Effector memory CD8-positive, alpha-beta T cell (primary cell): Measurements from ENCODE around the gene NOC4L.

Experiments used
- ATAC-seq: fragments of 150-1000 bp; cut with Tn5 transposase; replicated peaks from 2 replicates; pipeline ENCODE4 v1.10.0; 2021; ENCODE audit warnings: mild to moderate bottlenecking, moderate library complexity
- DNase-seq, 3 experiments: peaks; one replicate each; pipeline ENCODE4 v3.0.0; 2021
- H3K27ac Mint-ChIP-seq, 2 donors: one replicate each; pipeline ENCODE4 v1.8.0; 2022; ENCODE audit warnings: mild to moderate bottlenecking in 2 of 2, mixed read lengths in 2 of 2, moderate library complexity in 2 of 2
- H3K27me3 Mint-ChIP-seq, 2 donors: one replicate each; pipeline ENCODE4 v1.8.0; 2022; ENCODE audit warnings: mixed read lengths in 2 of 2
- H3K36me3 Mint-ChIP-seq: one replicate; pipeline ENCODE4 v1.8.0; 2022; ENCODE audit warnings: mild to moderate bottlenecking, moderate library complexity, mixed read lengths; ENCODE audit not compliant: insufficient read depth
- H3K4me1 Mint-ChIP-seq, 2 donors: one replicate each; pipeline ENCODE4 v1.8.0; 2022; ENCODE audit warnings: low read depth in 2 of 2, mixed read lengths in 2 of 2
- H3K4me3 Mint-ChIP-seq, 2 donors: one replicate each; pipeline ENCODE4 v1.8.0; 2022; ENCODE audit warnings: mild to moderate bottlenecking in 2 of 2, mixed read lengths in 2 of 2, moderate library complexity in 2 of 2
- H3K9me3 Mint-ChIP-seq, 2 donors: one replicate each; pipeline ENCODE4 v1.8.0; 2022; ENCODE audit warnings: mixed read lengths in 2 of 2

The NOC4L gene

DNA sequence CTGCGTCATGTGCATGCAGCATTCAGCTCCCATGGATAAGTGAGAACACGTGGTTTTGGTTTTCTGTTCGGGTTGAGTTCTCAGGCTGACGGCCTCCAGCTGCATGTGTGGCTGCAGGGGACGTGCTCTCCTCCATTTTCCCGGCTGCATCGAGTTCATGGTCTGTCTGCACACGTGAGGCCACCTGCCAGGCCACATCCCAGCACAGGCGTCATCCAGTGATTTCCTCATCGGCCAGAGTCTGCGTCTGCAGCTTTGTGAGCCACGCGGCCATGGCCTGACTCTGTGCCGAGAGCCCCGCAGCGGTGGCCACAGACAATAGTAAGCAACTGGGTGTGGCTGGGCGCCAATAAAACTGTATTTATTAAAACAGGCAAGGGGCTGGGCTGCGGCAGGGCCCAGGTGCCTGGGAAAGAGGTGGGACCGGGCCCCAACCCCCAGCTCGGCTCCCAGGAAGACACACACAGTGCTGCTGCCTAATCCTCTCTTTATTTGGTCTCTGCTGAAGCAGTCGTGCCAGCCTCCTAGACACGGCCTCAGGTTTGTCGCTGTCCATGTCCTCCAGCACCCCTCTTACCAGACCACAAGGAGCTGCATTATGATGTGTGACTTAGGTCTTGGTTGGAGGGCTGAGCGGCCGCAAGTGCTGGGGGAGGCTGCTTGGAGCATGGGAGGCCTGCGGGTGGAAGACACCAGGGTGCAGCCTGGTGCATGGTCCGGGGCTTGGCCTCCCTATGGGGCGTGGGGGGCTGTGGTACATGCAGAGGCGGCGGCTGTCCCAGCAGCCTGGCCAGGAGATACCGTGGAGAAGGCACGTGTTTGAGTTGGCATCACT, 52.0 kb downstream of the NOC4L start:
- no peak for DNase-seq
- no peak for ATAC-seq
- Mint-ChIP-seq H3K27me3 (peaks cover 0 to 10% of the 10 kb centered on the region in 2 donors), H3K4me3 (no peak overlapping the region), H3K36me3 (peaks cover 3% of the 10 kb centered on the region), H3K27ac (no peak overlapping the region), H3K9me3 (peaks cover 5 to 11% of the 10 kb centered on the region in 2 donors), H3K4me1 (peaks cover 2 to 3% of the 10 kb centered on the region in 2 donors)

DNA sequence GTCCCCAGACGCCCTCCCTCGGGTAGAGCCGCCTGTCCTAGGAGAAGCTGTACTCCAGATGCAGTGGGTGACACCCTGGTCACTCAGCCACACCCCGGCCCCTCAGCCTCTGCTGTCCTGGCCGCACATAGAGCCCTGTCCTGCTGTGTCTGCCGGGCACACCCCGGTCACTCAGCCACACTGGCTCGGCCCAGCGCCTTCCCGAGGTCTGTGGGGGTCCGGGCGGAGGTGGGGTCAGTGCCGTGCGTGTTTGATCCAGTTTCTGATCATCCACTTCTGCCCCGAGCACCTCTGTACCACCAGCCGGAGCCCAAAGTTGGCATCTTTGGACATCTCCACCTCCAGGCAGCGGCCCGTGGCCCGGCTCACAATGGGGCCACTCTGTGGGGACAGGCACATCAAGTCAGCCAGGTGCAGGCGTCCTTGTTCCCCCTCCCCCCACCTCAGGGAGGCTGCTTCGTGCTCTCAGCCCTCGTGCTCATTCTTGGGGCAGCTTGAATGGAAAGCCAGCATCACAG, 52.7 kb downstream of the NOC4L start:
- no peak for ATAC-seq
- Mint-ChIP-seq H3K9me3 (peaks cover 5 to 11% of the 10 kb centered on the region in 2 donors), H3K36me3 (peaks cover 3% of the 10 kb centered on the region), H3K27me3 (peaks cover 0 to 13% of the 10 kb centered on the region in 2 donors), H3K27ac (no peak overlapping the region), H3K4me1 (peaks cover 2 to 3% of the 10 kb centered on the region in 2 donors), H3K4me3 (no peak overlapping the region)
- DNase-seq = no peak

DNA sequence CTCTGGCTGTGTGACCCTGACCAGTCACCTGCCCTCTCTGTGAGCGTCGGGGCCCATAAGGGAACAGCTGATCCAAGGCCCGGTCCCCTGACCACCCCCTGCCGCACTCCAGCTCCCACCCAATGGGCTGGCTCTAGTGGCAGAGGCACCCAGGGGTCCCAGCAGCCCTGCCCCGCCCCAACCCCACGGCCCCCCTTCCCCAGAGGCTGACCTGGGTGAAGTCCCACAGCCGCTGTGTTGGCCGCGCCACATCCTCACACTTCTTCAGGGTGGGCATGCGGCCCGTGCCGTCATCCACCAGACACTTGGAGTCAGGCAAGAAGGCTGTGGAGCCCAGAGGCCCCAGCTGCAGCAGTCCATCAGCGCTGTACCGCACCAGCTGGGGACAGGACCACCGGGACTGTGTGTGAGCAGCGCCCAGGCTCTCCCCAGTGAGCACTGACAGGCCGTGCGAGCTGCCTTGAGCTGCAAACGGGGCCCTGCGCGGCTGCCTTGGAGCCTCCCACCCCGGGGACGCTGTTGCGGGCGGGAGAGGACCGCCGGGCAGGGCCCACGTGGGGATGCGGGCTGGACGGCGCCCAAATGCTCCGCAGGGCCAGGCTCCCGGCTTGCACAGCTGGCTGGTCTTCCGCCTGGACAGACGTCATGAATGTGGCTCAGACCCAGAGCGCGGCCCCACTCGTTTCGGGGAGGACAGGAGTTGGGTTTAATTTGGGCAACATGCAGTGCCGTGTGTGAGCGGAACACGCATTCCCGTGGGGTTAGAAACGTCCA, 53.5 kb downstream of the NOC4L start:
- no peak overlapping the region for H3K27ac Mint-ChIP-seq
- H3K27me3 Mint-ChIP-seq = peaks cover 0 to 21% of the 10 kb centered on the region in 2 donors

DNA sequence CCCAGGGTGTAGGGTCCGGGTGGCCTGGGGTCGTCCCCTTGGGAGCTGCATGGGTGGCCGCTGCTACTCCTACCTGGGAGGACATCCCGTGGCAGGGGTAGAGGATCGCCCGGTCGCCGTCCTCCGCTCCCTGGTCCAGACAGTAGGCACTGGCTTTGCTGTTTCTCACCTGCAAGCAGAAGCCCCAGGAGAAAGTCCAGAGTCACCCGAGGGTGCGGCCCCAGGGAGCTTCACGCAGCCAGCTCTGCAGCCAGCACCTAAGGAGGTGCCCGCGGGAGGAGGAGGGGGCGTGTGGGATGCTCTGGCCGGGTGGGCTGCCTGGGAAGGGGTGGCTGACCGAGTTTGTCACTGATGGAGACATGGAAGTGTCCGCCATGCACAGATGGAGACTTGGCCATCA, 54.8 kb downstream of the NOC4L start:
- H3K4me3 Mint-ChIP-seq = no peak overlapping the region
- H3K27me3 Mint-ChIP-seq = peaks cover 4 to 28% of the 10 kb centered on the region in 2 donors
- no peak overlapping the region for H3K27ac Mint-ChIP-seq
- H3K36me3 Mint-ChIP-seq = peaks cover 1% of the 10 kb centered on the region
- H3K9me3 Mint-ChIP-seq = peaks cover 1 to 2% of the 10 kb centered on the region in 2 donors
- ATAC-seq (no peak), DNase-seq (no peak)
- peaks cover 0 to under 1% of the 10 kb centered on the region in 2 donors for H3K4me1 Mint-ChIP-seq

More for the DNA sequence above, 53.5 kb downstream of the NOC4L start:
- no peak overlapping the region for H3K4me3 Mint-ChIP-seq
- DNase-seq (no peak), ATAC-seq (no peak)
- peaks cover 5 to 11% of the 10 kb centered on the region in 2 donors for H3K9me3 Mint-ChIP-seq
- peaks cover 2 to 3% of the 10 kb centered on the region in 2 donors for H3K4me1 Mint-ChIP-seq
- peaks cover 3% of the 10 kb centered on the region for H3K36me3 Mint-ChIP-seq

DNA sequence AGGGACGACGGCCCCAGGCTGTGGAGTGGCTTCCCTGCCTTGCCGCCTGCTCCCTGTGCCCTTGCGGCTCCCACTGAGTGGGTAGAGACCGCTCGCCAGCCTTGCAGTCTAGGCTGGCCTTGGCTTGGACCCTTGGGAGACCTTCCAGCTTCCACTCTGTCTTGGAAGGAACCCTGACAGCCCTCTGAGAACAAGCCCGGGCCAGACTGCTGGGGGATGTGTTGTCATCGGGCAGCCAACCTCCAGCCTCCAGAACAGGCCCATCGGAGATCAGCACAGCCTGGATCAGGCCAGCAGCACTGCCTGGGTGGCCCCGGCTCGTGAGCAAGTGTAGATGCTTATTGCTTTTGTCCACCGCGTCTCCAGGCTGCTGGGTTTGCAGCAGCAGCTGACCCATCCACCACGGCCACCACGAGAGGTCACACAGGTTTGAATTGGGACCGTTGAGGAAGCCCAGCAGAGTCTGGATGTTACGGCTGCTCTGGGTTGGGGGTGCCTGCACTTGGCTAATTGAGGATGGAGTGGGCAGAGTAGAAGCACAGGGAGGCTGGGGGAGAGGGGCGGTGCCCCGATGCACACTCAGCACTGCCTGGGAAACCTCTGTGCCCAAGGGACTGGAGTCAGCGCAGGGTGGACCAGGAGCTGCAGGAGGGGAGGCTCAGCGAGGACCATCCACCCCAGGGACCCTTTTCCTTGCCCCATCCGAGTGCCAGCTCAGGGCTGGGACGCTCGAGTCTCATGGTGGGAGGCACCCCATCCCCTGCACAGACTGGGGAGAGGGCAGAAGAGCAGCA, 55.5 kb downstream of the NOC4L start:
- H3K27me3 Mint-ChIP-seq = peaks cover 10 to 34% of the 10 kb centered on the region in 2 donors
- no peak for ATAC-seq
- DNase-seq = no peak
- H3K36me3 Mint-ChIP-seq = peaks cover 3% of the 10 kb centered on the region
- no peak overlapping the region for H3K4me3 Mint-ChIP-seq
- no peaks in the 10 kb centered on the region for H3K9me3 Mint-ChIP-seq
- H3K27ac Mint-ChIP-seq = no peak overlapping the region
- H3K4me1 Mint-ChIP-seq = peaks cover 0 to 3% of the 10 kb centered on the region in 2 donors

DNA sequence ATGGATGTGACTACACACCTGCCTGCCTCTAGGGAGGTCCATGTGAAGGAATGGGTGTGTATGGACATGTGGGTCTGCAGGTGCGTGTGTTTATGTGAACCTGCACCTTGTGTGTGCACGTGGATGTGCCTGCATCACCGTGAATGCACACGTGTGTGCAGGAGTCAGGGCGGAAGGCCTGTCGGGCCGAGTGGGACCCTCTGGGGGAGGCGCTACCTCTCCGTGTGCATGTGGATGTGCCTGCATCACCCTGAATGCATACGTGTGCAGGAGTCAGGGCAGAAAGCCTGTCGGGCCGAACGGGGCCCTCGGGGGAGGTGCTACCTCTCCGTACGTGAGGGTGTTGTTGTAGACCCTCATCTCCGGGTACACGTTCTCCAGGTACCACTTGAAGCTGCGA, 56.5 kb downstream of the NOC4L start:
- Mint-ChIP-seq H3K36me3 (peaks cover 3% of the 10 kb centered on the region), H3K27ac (no peak overlapping the region)

DNA sequence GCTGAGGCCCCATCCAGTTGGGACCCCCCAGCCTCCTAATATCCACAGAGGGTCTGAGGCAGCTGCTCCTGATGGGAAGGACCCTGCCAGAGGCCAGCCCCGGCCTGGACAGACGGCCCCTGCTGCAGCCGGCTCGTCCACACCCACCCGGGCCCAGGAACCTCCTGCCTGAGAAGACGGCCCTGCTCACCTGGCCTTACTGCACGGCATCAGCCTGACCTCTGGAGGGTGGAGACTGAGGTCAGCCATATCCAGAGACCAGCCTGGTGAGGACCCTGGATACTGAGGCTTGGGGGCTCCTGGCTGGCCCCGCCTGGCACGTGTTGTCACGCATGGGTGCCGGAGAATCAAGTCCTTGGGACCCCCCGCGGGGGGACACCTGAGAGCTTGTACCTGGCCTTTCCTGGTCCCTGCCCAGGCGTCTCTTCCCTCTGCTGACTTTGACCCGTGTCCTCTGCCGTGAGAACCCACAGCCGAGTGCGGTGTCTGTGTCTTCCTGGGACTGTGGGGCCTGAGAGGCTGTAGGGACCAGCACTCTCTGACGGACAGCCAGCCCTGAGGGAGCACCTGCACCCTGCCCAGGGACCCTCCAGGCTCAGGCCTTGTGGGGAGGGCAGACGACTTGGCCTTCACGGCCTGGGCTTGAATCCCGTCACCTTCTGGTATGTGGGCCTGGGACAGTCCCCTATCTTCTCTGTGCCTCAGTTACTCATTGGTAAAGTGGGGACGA, 57.3 kb downstream of the NOC4L start:
- ATAC-seq = no peak
- DNase-seq = no peak
- H3K4me1 Mint-ChIP-seq = peaks cover 0 to 3% of the 10 kb centered on the region in 2 donors
- peaks cover 3% of the 10 kb centered on the region for H3K36me3 Mint-ChIP-seq
- H3K27ac Mint-ChIP-seq = no peak overlapping the region
- H3K27me3 Mint-ChIP-seq = peaks cover 24 to 52% of the 10 kb centered on the region in 2 donors
- H3K9me3 Mint-ChIP-seq = no peaks in the 10 kb centered on the region
- no peak overlapping the region for H3K4me3 Mint-ChIP-seq

More for the DNA sequence above, 56.5 kb downstream of the NOC4L start:
- ATAC-seq (no peak), DNase-seq (no peak)
- Mint-ChIP-seq H3K4me1 (peaks cover 0 to 3% of the 10 kb centered on the region in 2 donors), H3K9me3 (no peaks in the 10 kb centered on the region), H3K4me3 (no peak overlapping the region), H3K27me3 (peaks cover 17 to 45% of the 10 kb centered on the region in 2 donors)
